SK-N-SH (cell line): ENCODE results near the gene FAM162B.

Experiments used
- CTCF ChIP-seq: fragments of 200-600 bp; sonication (generic); IDR thresholded peaks from 2 replicates; pipeline ENCODE4 v1.6.1; 2017; ENCODE audit warnings: antibody characterized with exemption, mild to moderate bottlenecking, moderate library complexity
- EZH2phosphoT487 ChIP-seq: fragments of 200-600 bp; sonication (generic); IDR thresholded peaks from 2 replicates; pipeline ENCODE4 v1.6.1; 2017; ENCODE audit warnings: low read depth, mixed run types, mild to moderate bottlenecking, antibody characterized with exemption, moderate library complexity, borderline replicate concordance
- GABPA ChIP-seq: IDR thresholded peaks from 2 replicates; pipeline ENCODE4 v1.4.0; 2012; ENCODE audit warnings: low read depth, mild to moderate bottlenecking
- IRF3 ChIP-seq: fragments of 150-350 bp; IDR thresholded peaks from 2 replicates; pipeline ENCODE4 v1.6.1; 2016; ENCODE audit warnings: mild to moderate bottlenecking, low read depth, low read length
- JUND ChIP-seq: IDR thresholded peaks from 2 replicates; pipeline ENCODE4 v1.4.0; 2012
- NFIC ChIP-seq: IDR thresholded peaks from 2 replicates; pipeline ENCODE4 v1.4.0; 2012; ENCODE audit warnings: borderline replicate concordance
- POLR2AphosphoS5 ChIP-seq: IDR thresholded peaks from 2 replicates; pipeline ENCODE4 v1.6.1; 2012; ENCODE audit warnings: low read depth, low read length
- REST ChIP-seq: IDR thresholded peaks from 2 replicates; pipeline ENCODE4 v1.6.1; 2012; ENCODE audit warnings: mild to moderate bottlenecking, low read depth, low read length, moderate library complexity
- SIN3A ChIP-seq: IDR thresholded peaks from 2 replicates; pipeline ENCODE4 v1.6.1; 2012; ENCODE audit warnings: low read depth, mild to moderate bottlenecking, low read length, moderate library complexity, borderline replicate concordance

- TF ChIP-seq CTCF (no peak), POLR2AphosphoS5 (no peak), IRF3 (no peak), REST (no peak), EZH2phosphoT487 (no peak), GABPA (no peak), JUND (no peak), NFIC (no peak), SIN3A (no peak)
Observed at GRCh38 chr6:116772450-116772849, 6.9 kb upstream of the FAM162B start.
